H4 (cell line): ENCODE measurements around the gene CLSTN3. TPM values are rescaled to one million over a fixed set of nuclear protein-coding genes. Genes with fewer than 3 reads are reported as not detected.
A peak's percentile ranks its signal among the peaks of the same experiment; 100 is the strongest.
"Not testable (repeated sequence)": the region's sequence is repeated elsewhere in the genome, so short reads cannot be mapped to it uniquely, and the experiment has no call there.

Source experiments
- DNase-seq: peaks from one replicate; pipeline ENCODE4 v3.0.0-alpha.2; 2015; ENCODE audit warnings: low spot score
- total RNA-seq: library from RNA; depleted of rRNA; stranded (reverse); fragments of >200 nt; shearing (Covaris generic); gene quantifications from 2 replicates; pipeline ENCODE4 v1.2.3, GENCODE V29; 2014

Gene CLSTN3
- total RNA-seq, 1 experiment from 2014 or later = 40.1 TPM

- DNase-seq = no peak
Measured at GRCh38 chr12:7103837-7104584, 26.2 kb upstream of the CLSTN3 start.

GRCh38 chr12:7106082-7106481, 24.1 kb upstream of the CLSTN3 start:
- no peak for DNase-seq

- not testable (repeated sequence) for DNase-seq
Measured at GRCh38 chr12:7107181-7107580, 23.0 kb upstream of the CLSTN3 start.

GRCh38 chr12:7107636-7108002, 22.6 kb upstream of the CLSTN3 start:
- no peak for DNase-seq

GRCh38 chr12:7108003-7108795, 22.0 kb upstream of the CLSTN3 start:
- peak; percentile 87 for DNase-seq

GRCh38 chr12:7108796-7109571, 21.2 kb upstream of the CLSTN3 start, which contains the start of gene C1RL:
Gene C1RL, minus strand, starts transcription at chr12:7109214. Its CDS starts 34 bp downstream, at chr12:7109180.
- DNase-seq = peak; percentile 87

- no peak for DNase-seq
Measured at GRCh38 chr12:7109572-7109920, 20.6 kb upstream of the CLSTN3 start.

GRCh38 chr12:7110661-7111060, 19.5 kb upstream of the CLSTN3 start:
- no peak for DNase-seq

GRCh38 chr12:7112041-7112440, 18.1 kb upstream of the CLSTN3 start:
- no peak for DNase-seq

GRCh38 chr12:7113389-7113871, 16.7 kb upstream of the CLSTN3 start:
- peak; percentile 33 for DNase-seq

GRCh38 chr12:7114008-7114407, 16.2 kb upstream of the CLSTN3 start:
- DNase-seq = no peak

- DNase-seq = no peak
Measured at GRCh38 chr12:7114851-7115250, 15.3 kb upstream of the CLSTN3 start.

- DNase-seq = no peak
Measured at GRCh38 chr12:7116196-7116595, 14.0 kb upstream of the CLSTN3 start.

- DNase-seq = no peak
Measured at GRCh38 chr12:7116916-7117315, 13.3 kb upstream of the CLSTN3 start.

GRCh38 chr12:7117670-7118069, 12.5 kb upstream of the CLSTN3 start:
- no peak for DNase-seq

GRCh38 chr12:7118881-7119280, 11.3 kb upstream of the CLSTN3 start:
- DNase-seq = no peak

GRCh38 chr12:7120166-7120565, 10.0 kb upstream of the CLSTN3 start:
- DNase-seq = no peak

GRCh38 chr12:7121324-7121723, 8.8 kb upstream of the CLSTN3 start:
- DNase-seq = no peak

GRCh38 chr12:7122811-7123769, 7.1 kb upstream of the CLSTN3 start:
- DNase-seq = no peak

GRCh38 chr12:7123806-7124522, 6.2 kb upstream of the CLSTN3 start:
- DNase-seq = no peak
